ENCODE measurements around the gene MEGF6. TPM values are rescaled to one million over a fixed set of nuclear protein-coding genes. Genes with fewer than 3 reads are reported as not detected.
A peak's percentile ranks its signal among the peaks of the same experiment; 100 is the strongest.

MEGF6 gene
- total and polyA plus RNA-seq, 9 of the 15 experiments (the other 6 are each of a cell fraction or from before 2014, with no cell fraction given): 0.03 to 1.7 (median 0.24) TPM; not detected in 3

DNA sequence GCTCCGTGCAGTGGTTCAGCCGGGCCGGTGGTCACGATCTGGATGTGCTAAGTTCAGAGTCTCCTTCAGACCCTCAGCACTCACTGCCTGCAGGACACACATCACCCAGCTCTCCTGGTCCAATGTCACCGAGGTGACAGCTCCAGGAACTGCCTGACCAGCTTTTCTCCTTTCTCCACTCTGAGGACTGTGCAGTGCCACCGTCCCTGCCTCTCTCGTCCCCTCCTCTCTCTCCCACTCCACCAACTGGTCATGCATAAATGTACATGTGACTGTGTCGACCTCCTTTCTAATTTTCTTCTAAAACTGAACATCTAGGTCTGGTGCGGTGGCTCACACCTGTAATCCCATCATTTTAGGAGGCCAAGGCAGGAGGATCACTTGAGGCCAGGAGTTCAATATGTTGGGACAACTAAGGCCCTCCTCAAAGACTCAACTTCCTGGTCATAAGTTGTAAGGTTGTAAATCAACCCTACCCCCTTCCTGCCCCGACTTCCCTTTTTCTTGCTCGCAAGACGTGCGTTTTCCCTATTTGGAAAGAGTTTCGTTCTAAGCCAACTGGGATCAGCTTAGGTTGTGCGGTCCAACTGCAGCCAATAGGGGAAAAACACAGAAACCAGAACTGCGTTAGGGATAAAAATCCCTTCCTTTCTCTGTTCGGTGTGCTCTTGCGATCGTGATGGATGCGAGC, 53.1 kb downstream of the MEGF6 start (continued):
- TF ChIP-seq SAFB (IDR thresholded peaks at IDR 0.05; ENCODE audit: borderline replicate concordance, low read depth, low read length) (no peak), MEIS2 (IDR thresholded peaks at IDR 0.05; ENCODE audit: partially characterized antibody) (peak; percentile 44), SRSF9 (IDR thresholded peaks at IDR 0.05; ENCODE audit: borderline replicate concordance, low read depth, low read length) (no peak), GTF2F1 (IDR thresholded peaks at IDR 0.05; ENCODE audit: low read depth, low read length) (no peak)
- TF ChIP-seq, protein P1, sequence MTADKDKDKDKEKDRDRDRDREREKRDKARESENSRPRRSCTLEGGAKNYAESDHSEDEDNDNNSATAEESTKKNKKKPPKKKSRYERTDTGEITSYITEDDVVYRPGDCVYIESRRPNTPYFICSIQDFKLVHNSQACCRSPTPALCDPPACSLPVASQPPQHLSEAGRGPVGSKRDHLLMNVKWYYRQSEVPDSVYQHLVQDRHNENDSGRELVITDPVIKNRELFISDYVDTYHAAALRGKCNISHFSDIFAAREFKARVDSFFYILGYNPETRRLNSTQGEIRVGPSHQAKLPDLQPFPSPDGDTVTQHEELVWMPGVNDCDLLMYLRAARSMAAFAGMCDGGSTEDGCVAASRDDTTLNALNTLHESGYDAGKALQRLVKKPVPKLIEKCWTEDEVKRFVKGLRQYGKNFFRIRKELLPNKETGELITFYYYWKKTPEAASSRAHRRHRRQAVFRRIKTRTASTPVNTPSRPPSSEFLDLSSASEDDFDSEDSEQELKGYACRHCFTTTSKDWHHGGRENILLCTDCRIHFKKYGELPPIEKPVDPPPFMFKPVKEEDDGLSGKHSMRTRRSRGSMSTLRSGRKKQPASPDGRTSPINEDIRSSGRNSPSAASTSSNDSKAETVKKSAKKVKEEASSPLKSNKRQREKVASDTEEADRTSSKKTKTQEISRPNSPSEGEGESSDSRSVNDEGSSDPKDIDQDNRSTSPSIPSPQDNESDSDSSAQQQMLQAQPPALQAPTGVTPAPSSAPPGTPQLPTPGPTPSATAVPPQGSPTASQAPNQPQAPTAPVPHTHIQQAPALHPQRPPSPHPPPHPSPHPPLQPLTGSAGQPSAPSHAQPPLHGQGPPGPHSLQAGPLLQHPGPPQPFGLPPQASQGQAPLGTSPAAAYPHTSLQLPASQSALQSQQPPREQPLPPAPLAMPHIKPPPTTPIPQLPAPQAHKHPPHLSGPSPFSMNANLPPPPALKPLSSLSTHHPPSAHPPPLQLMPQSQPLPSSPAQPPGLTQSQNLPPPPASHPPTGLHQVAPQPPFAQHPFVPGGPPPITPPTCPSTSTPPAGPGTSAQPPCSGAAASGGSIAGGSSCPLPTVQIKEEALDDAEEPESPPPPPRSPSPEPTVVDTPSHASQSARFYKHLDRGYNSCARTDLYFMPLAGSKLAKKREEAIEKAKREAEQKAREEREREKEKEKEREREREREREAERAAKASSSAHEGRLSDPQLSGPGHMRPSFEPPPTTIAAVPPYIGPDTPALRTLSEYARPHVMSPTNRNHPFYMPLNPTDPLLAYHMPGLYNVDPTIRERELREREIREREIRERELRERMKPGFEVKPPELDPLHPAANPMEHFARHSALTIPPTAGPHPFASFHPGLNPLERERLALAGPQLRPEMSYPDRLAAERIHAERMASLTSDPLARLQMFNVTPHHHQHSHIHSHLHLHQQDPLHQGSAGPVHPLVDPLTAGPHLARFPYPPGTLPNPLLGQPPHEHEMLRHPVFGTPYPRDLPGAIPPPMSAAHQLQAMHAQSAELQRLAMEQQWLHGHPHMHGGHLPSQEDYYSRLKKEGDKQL (CRISPR knock-in tag; IDR thresholded peaks at IDR 0.05; ENCODE audit: borderline replicate concordance): no peak
- TF ChIP-seq, protein P2, sequence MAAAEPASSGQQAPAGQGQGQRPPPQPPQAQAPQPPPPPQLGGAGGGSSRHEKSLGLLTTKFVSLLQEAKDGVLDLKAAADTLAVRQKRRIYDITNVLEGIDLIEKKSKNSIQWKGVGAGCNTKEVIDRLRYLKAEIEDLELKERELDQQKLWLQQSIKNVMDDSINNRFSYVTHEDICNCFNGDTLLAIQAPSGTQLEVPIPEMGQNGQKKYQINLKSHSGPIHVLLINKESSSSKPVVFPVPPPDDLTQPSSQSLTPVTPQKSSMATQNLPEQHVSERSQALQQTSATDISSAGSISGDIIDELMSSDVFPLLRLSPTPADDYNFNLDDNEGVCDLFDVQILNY (CRISPR knock-in tag; IDR thresholded peaks at IDR 0.05): no peak
- TF ChIP-seq, protein P3, sequence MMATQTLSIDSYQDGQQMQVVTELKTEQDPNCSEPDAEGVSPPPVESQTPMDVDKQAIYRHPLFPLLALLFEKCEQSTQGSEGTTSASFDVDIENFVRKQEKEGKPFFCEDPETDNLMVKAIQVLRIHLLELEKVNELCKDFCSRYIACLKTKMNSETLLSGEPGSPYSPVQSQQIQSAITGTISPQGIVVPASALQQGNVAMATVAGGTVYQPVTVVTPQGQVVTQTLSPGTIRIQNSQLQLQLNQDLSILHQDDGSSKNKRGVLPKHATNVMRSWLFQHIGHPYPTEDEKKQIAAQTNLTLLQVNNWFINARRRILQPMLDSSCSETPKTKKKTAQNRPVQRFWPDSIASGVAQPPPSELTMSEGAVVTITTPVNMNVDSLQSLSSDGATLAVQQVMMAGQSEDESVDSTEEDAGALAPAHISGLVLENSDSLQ (IDR thresholded peaks at IDR 0.05): peak; percentile 41; the same call in 1 of the 2 replicates

Measured in K562 (cell line).